Lower leg skin (tissue), 4 donors: ENCODE data around the gene SGO2. TPM values are rescaled to one million over a fixed set of nuclear protein-coding genes. Genes with fewer than 3 reads are reported as not detected.

Source experiments
- DNase-seq, 2 donors: peaks; one replicate each; pipeline ENCODE4 v3.0.0-alpha.2; 2019; ENCODE audit warnings: low spot score in 2 of 2
- H3K4me3 ChIP-seq: fragments of 200-600 bp; sonication (generic); 2 replicates; pipeline ENCODE4 v1.5.1; 2017; ENCODE audit warnings: mild to moderate bottlenecking, low read depth; ENCODE audit not compliant: poor library complexity, severe bottlenecking
- POLR2A ChIP-seq, 2 donors: fragments of 450-650 bp; IDR thresholded peaks; one replicate each; pipeline ENCODE4 v1.6.1; 2016 to 2017; ENCODE audit warnings: antibody characterized with exemption in 2 of 2, mild to moderate bottlenecking in 1 of 2, moderate library complexity in 1 of 2
- WGBS, 2 donors: methylation state at CpG; one replicate each; pipeline ENCODE4 v1.1.5; 2018; 5-methylcytosine and 5-hydroxymethylcytosine counted together
- intact Hi-C: fragments of 100-400 bp; cut with DNase I; formaldehyde crosslinking; loops from one replicate; pipeline ENCODE4 v1.15.0; 2023; ENCODE audit warnings: low total_unique reads
- total RNA-seq, 4 donors: library from RNA; depleted of rRNA; stranded (reverse); fragments of >200 nt; gene quantifications; one replicate each; pipeline ENCODE4 v1.1.0, GENCODE V29; 2016
- TF ChIP-seq, protein P1 (sequence below), 3 donors: fragments of 450-650 bp; IDR thresholded peaks; one replicate each; pipeline ENCODE4 v1.5.1; 2016; ENCODE audit warnings: antibody characterized with exemption in 3 of 3, mild to moderate bottlenecking in 3 of 3, moderate library complexity in 2 of 3

Gene SGO2
- total RNA-seq, 4 donors from 2014 or later, result 0.57 to 3.5 (median 1.5) TPM

- DNase-seq, result no peak
- no peak overlapping the region for H3K4me3 ChIP-seq
- TF ChIP-seq, protein P1, sequence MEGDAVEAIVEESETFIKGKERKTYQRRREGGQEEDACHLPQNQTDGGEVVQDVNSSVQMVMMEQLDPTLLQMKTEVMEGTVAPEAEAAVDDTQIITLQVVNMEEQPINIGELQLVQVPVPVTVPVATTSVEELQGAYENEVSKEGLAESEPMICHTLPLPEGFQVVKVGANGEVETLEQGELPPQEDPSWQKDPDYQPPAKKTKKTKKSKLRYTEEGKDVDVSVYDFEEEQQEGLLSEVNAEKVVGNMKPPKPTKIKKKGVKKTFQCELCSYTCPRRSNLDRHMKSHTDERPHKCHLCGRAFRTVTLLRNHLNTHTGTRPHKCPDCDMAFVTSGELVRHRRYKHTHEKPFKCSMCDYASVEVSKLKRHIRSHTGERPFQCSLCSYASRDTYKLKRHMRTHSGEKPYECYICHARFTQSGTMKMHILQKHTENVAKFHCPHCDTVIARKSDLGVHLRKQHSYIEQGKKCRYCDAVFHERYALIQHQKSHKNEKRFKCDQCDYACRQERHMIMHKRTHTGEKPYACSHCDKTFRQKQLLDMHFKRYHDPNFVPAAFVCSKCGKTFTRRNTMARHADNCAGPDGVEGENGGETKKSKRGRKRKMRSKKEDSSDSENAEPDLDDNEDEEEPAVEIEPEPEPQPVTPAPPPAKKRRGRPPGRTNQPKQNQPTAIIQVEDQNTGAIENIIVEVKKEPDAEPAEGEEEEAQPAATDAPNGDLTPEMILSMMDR (IDR thresholded peaks at IDR 0.05), result no peak
- no peak for TF ChIP-seq POLR2A (IDR thresholded peaks at IDR 0.05)
- intact Hi-C loops, result no loop called here
- WGBS, 2 donors, result 93% methylated on average over 2 of the region's 2 CpGs
Measured at GRCh38 chr2:200494048-200494447, 32.0 kb upstream of the SGO2 start.

DNA sequence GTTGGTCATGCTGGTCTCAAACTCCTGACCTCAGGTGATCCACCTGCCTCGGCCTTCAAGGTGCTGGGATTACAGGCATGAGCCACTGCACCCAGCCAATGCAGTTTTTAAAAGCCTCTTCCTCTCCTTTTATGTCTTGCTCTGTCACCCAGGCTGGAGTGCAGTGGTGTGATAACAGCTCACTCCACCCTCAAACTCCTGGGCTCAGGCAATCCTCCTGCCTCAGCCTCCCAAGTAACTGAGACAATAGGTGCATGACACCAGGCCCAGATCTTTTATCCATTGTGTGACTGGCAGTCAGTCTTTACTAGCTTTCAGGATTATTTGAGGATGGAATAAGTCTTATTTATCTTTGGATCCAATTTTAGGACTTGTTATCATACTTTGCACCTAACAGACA lies 29.3 kb upstream of the SGO2 start:
- DNase-seq, result no peak
- intact Hi-C loops, result no loop called here
- H3K4me3 ChIP-seq, result no peak overlapping the region
- no peak for TF ChIP-seq POLR2A (IDR thresholded peaks at IDR 0.05)
- TF ChIP-seq, protein P1 (IDR thresholded peaks at IDR 0.05), result no peak
- WGBS, 2 donors, result 92 to 100% methylated on average over 1 of the region's 1 CpG

DNA sequence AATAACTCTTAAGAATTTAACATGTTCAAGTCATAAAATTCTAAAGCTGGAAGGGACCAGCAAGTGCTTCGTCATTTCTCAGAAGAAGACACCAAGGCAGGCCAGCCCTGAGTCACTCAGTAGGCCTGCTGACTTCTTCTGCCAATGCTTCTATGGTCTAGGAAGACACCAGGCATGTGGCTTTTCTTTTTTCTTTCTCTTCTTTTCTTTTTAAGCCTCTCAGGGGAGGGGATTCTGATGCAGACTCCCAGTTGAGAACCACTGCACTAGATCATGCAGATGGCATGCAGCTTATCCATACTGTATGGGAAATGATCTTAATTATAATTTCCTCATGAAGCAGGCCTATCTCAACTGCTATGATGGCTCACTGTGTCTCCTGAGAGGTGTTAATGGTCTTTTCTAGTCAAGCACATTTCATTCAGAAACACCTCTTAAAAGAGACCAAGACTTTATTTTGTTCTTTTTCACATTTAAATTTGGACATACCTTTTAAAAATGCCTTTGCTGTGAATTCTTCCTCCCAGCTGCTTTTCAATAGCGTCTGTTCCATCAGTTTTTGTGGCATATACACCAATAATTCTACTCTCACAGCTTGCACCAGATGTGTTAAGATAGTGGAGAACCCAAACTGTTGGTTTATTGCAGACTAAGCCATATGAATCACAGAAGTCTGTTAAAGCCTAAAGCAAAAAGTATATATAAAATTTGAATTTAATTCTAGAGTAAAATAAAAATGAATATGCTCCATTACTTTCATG lies 27.4 kb upstream of the SGO2 start:
- WGBS, 2 donors, result 80 to 82% methylated on average over 2 of the region's 2 CpGs
- no peak for DNase-seq
- TF ChIP-seq, protein P1 (IDR thresholded peaks at IDR 0.05), result no peak
- no peak for TF ChIP-seq POLR2A (IDR thresholded peaks at IDR 0.05)
- H3K4me3 ChIP-seq, result no peak overlapping the region
- intact Hi-C loops, result no loop called here

DNA sequence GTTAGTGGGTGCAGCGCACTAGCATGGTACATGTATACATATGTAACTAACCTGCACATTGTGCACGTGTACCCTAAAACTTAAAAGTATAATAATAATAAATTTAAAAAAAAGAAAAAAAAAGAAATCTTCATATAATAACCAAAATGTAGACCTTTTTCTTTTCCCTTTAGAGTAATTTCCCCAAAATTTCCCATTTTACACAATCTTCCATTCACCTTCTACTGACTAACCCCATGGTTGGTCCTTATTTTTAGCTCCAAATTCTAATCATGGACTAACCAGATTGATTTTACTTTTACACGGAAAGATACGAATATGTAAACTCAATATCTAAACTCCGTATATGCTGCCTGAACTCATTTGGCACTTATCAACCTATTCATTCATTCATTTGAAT lies 23.8 kb upstream of the SGO2 start:
- intact Hi-C loops, result no loop called here
- TF ChIP-seq POLR2A (IDR thresholded peaks at IDR 0.05), result no peak
- TF ChIP-seq, protein P1 (IDR thresholded peaks at IDR 0.05), result no peak
- no peak for DNase-seq
- 96 to 98% methylated on average over 5 of the region's 5 CpGs for WGBS, 2 donors
- H3K4me3 ChIP-seq, result no peak overlapping the region

DNA sequence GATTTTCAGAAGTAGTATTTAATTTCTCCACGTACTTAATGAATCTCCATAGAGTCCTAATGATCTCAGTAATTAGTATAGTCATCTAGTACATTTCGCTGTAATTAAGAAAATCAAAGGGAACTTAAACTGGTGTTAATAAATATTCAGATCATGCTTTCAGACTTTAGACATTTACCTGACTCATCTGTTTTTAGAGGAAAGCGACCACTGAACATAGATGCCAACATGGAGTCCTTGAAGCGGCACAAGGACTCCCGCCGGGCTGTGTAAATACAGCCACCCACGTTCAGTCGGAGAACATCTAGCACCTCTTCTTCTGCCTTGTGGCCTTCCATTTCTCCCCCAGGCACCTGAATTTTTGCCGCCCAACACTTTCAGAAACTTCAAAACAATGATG lies 19.3 kb upstream of the SGO2 start:
- no peak for DNase-seq
- no peak for TF ChIP-seq POLR2A (IDR thresholded peaks at IDR 0.05)
- TF ChIP-seq, protein P1 (IDR thresholded peaks at IDR 0.05), result no peak
- intact Hi-C loops, result no loop called here
- 78 to 81% methylated on average over 9 of the region's 9 CpGs for WGBS, 2 donors
- H3K4me3 ChIP-seq, result no peak overlapping the region

DNA sequence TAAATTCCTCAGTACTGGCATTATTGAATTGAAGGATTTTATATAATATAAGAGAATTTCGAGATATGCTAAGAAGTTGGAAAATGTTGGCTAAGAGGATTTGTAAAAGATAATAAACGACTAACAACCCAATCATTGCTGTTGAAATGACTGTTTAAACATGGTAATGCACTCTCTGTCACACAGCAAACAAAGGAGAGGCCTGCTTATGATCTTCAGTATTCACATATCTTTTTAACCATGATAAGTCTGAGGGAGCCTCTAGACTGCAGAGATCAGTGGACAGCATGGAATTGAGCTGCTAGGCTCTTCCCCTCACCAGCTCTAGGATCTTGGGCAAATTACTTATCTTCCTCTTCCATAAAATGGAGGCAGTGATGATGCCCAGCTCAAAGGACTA lies 18.8 kb upstream of the SGO2 start:
- intact Hi-C loops, result no loop called here
- 90 to 94% methylated on average over 2 of the region's 2 CpGs for WGBS, 2 donors
- TF ChIP-seq, protein P1 (IDR thresholded peaks at IDR 0.05), result no peak
- TF ChIP-seq POLR2A (IDR thresholded peaks at IDR 0.05), result no peak
- H3K4me3 ChIP-seq, result no peak overlapping the region
- no peak for DNase-seq
